Stimulated activated CD8-positive, alpha-beta memory T cell treated with anti-CD3 and anti-CD28 coated beads, Interleukin-15, amount 100 ng/mL, for 24 hours (primary cell): ENCODE data around the gene ZNF629.

Experiments used
- DNase-seq: peaks from one replicate; pipeline ENCODE4 v3.0.0-alpha.2; 2020; ENCODE audit warnings: low read depth

ZNF629 gene

DNA sequence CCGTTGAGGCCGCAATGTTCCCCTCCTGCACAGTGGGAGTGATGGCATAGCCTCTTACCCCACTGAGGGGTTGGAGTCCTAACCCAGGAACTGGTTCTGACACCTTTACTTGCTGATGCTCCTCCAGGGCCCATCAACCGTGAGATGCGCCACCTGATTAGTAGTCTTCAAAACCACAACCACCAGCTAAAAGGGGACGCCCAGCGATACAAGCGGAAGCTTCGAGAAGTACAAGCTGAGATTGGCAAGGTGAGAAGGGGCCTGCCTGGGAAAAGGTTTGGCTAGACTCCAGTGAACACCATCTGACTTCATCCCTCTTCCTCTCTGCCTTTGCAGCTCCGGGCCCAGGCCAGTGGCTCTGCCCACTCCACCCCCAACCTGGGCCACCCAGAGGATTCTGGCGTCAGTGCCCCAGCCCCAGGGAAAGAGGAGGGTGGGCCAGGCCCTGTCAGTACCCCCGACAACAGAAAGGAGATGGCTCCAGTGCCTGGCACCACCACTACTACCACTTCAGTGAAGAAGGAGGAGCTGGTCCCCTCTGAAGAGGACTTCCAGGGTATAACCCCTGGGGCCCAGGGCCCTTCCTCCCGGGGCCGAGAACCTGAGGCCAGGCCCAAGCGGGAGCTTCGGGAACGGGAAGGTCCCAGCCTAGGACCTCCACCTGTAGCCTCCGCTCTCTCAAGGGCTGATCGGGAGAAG is 19.1 kb downstream of the ZNF629 start:
- no peak for DNase-seq

DNA sequence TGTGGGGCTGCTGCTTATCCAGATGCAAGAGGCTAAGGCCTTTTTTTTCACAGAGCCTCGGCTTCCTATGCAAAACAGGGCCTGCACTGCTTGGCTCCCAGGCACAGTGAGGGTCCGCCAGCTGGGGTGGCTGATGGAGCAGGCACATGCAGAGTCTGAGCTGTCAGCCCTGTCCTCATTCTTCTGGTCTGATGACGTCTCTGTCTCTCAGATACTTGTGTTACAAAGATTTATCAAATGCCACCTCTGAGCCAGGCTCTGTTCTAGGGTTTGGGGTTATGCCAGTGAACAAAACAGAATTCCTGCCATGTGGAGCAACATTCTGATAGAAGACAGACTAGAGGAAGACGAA is 20.1 kb downstream of the ZNF629 start:
- DNase-seq: no peak

DNA sequence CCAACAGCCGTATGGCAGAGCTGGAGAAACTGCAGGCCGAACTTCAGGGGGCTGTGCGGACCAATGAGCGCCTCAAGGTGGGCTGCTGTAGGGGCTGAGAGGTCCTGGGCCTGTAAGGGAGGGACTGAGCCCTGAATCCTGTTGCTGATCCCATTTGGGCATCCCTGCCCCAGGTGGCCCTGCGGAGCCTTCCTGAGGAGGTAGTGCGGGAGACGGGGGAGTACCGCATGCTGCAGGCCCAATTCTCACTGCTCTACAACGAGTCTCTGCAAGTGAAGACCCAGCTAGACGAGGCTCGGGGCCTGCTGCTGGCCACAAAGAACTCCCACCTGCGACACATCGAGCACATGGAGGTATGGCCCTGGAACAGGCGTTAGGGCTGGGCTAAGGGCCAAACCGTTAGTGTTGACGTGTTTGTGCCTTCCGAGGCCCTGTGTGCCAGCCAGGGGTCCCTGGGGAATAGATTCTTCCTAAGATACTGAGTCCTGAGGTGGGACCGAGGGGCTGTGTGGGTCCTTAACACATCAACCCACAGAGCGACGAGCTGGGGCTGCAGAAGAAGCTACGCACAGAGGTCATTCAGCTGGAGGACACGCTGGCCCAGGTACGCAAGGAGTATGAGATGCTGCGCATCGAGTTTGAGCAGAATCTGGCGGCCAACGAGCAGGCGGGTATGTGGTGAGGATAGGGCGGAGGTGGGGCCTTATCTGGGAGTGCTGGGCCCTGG is 20.6 kb downstream of the ZNF629 start:
- DNase-seq: no peak

DNA sequence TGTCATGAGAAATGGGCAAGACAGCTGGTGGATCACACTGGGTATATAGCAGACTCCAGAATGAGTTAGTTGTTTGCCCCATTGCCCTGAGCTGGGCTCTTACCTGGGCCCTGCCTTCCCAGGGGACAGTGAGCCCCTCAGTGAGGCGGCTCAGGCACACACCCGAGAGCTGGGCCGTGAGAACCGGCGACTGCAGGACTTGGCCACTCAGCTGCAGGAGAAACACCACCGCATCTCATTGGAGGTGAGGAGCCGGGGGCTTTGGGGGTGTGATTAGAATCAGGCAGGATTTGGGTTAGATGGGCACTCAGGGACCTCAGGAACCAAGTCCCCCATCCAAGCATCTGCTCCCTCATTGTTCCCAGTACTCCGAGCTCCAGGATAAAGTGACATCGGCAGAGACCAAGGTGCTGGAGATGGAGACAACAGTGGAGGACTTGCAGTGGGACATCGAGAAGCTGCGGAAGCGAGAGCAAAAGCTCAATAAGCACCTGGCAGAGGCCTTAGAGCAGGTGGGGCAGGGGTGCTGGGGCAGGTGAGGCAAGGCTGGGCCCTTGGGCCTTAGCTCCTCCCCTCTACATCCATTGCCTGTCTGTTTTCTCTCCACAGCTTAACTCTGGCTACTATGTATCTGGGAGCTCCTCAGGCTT is 22.1 kb downstream of the ZNF629 start:
- DNase-seq: no peak

DNA sequence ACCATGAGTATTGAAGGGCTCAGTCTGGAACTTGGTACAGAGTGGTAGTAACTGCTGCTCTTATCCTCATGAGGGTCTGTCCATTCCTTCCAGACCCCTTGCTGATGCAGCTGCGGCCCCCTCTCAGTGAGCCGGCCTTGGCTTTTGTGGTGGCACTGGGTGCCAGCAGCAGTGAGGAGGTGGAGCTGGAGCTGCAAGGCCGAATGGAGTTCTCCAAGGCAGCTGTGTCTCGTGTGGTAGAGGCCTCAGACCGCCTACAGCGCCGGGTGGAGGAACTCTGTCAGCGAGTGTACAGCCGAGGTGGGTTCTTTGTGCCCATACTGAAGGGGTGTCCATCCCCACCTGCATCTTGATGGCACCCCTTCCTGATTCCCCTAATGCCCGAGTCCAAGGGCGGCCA is 22.9 kb downstream of the ZNF629 start:
- DNase-seq: no peak

DNA sequence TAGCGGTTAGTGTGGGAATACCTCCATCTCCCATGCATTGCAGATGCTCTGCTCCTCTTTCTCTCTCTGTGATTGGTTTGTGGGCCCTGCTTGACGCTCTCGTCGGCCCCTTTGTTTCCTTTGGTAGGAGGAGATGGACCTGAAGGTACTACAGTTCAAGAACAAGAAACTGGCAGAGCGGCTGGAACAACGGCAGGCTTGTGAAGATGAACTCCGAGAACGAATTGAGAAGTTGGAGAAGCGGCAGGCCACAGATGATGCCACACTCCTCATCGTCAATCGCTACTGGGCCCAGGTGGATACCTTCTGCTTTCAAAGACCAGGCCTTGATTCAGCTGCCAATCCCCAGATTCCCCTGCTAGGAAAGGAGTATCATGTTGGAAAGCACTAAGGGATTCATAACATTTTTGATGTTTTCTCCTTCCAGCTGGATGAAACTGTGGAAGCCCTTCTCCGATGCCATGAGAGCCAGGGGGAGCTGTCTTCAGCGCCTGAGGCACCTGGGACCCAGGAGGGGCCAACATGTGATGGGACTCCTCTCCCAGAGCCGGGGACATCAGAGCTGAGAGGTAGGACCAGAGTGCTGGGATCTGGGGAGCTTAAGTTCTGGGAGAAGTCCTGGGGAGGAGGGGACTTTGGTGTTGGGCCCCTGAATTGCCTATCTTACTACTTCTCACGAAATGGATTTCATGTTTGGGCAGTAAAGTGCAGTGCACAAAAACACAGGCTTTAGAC is 23.8 kb downstream of the ZNF629 start:
- no peak for DNase-seq

DNA sequence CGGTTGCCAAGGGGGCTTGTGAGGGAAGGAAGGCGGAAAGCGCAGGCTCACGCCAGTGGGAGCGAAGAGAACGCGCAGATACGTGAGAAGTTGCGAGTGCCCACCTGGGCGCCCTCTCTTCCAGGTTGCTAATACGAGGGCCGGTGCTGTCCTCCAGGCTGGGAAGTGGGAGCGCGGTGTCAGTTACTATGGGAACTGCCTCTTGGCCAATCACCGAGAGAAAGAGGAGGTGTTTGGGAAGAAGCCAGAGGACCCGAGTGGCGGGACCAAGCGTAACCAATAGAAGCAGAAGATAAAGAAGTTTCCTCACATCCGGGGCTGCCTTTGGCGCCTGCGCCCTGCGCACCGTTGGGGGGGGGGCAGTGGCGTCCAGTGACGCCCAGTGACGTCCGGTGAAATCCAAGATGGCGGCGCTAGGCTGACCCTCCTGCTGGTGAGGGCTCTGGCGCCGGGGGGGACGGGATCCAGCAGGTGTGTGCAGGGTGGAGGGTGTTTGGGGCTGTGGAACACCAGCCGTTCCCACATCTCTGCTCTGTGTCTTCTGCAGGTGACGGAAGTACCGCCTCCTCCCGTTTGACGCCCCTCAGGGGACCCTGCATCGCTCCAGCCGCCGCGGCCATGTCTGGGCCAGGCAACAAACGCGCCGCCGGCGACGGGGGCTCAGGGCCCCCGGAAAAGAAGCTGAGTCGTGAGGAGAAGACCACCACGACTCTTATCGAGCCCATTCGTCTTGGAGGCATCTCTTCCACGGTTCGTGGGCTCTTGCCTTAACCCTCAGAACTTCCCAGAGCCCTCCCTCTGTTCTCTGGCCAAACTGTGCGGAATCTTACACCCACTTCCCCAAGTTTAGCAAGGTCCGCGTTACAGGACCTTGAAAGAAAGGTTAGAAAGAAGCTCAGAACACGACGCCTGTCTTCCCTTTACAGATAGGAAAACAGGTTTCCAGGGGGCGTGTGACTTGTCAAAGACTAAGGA is 24.8 kb downstream of the ZNF629 start, which contains the start of the genes CFAP119 and RNF40:
Gene CFAP119, minus strand, starts transcription at position 135 of the 975 bp plus-strand sequence. CDS start 314 bp downstream, outside the sequence.
Gene RNF40, plus strand, starts transcription at position 395 of the 975 bp plus-strand sequence. Its CDS starts 224 bp downstream, at position 619.
- DNase-seq: peak; percentile 71

DNA sequence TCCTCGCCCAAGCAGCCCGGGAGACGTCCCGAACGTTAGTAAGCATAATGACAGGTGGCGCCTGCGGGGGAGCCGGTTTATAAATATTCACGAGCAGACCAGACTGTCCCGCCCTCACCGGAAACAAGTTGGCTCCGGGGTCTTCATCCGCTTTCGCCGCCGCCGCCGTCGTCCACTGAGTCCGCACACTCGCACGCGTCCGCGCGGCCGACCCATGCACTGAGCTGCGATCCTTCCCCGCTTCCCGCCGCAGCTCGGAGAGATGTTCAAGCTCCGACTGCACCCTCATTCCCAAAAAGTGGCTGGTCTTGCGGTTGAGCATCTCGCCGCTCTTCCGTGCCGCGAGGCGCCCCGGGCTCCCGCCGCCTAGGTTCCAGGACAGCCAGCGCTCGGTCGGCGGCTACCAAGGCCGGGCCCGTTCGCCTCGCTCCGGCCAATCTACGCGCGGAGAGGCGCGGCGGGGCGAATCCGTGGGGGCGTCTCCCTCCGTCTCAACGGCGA is 25.5 kb downstream of the ZNF629 start:
- no peak for DNase-seq

DNA sequence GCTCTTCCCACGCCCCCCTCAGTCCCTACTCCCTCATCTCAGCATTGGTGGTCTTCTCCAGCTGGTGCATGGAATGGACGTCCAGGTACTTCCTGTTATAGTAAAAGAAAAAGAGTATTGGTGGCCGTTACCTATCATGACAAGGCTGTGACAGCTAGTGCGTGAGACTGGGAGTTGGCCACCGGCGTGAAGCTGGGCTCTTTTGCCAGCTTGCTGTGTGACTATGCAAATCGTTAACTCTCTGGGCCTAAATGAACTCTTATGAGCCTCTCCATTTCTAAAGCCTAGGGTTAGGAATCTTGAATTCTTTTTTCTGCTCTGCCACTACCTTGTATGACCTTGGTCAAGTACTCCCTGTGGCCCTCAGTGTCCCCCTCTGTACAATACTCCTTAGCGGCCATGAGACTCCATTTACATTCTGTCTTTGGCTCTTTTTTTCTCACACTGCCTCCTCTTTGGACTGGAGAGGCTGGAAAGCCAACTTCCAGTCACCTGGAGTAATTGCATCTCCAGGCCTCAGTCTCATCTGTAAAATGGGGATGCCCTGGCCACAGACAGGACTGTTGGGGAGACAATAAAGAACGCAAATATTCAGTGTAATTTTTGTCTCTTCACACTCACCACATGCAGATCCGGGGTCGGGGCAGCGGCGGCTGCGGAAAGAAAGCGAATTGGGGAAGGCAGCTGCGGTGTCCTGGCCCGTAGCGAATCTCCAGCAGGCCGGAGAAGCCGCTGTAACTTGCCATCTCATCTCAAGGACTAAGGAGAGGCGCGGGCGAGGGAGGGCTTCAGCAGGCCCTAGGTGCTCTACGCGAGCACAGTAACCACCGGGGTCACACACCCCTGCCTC is 26.2 kb downstream of the ZNF629 start:
- DNase-seq: no peak

DNA sequence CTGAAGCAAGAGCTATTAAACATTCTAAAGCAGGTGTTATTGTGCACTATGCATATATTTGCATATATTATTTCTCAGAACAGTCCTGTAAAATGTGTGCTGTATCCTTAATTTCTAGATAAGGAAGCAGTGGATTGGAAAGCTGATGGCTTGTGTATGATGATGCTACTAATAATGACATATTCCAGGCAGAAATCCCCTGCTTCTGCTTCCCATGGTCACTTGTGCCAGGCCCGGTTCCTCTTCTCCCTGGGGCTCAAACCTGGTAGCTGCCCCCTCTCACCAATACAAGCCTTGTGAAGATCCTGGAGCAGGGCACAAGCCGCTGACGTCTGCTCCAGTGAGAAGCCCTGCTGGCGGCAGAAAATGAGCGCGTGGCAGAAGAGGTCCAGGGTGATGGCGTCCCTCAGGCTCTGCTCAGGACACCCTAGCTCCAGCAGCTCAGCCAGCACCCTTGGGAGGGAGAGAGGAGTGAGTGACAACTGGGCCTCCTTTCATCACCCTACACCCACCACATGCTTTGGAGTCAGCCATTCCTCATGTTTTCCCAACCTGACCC is 26.9 kb downstream of the ZNF629 start:
- DNase-seq: no peak

DNA sequence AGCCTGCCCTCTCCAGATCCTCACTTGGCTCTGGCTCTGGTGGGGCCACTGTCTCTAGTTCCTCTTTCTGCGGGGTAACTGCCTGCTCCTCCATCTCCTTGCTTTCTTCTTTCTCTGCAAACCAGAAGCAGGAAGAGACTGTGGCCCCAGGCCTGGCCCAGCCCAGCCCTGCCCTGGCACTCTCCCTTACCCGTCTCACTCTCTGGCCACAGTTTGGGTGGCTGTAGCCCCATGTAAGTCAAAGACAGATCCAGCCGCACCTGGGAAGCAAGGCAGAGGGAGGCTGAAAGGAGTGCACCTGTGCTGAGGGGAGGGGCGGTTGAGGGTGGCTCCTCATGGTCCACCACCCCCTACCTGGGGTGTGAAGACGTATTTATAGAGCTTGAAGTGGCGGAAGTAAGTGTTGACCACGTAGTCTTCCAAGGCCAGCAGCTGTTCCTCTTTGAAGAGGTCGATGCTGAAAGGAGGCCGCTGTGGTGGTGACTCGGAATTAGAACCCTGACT is 28.0 kb downstream of the ZNF629 start:
- no peak for DNase-seq

DNA sequence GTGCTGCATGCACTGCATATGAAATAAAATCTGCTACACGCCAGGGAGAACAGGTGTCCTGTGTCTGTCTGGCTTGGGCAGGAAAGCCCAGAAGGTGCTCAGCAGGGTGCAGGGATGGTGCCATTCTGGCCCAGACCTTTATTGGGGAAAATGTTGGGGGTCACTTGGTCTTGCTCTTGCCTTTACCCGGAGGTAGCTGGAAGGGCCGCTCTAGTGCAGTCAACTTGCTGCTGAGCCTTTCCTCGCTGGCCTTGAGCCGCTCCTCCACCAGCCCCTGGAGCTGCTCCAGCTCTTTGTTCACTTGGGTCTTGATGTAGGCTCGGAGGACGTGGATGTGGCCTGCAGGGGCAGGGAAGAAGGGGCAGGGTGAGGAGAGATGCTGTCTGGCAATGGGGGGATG is 29.7 kb downstream of the ZNF629 start:
- no peak for DNase-seq

DNA sequence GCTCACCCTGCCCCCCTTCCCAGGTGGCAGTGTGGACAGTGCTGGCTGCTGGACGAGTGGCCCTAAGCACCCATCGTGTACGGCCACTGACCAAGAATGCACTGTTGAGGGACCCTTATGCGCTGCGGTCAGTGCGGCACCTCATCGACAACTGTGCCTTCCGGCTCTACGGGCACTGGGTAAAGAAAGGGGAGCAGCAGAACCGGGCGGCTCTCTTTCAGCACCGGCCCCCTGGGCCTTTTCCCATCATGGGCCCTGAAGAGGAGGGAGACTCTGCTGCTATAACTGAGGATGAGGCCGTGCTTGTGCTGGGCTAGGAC is 30.3 kb downstream of the ZNF629 start:
- no peak for DNase-seq

DNA sequence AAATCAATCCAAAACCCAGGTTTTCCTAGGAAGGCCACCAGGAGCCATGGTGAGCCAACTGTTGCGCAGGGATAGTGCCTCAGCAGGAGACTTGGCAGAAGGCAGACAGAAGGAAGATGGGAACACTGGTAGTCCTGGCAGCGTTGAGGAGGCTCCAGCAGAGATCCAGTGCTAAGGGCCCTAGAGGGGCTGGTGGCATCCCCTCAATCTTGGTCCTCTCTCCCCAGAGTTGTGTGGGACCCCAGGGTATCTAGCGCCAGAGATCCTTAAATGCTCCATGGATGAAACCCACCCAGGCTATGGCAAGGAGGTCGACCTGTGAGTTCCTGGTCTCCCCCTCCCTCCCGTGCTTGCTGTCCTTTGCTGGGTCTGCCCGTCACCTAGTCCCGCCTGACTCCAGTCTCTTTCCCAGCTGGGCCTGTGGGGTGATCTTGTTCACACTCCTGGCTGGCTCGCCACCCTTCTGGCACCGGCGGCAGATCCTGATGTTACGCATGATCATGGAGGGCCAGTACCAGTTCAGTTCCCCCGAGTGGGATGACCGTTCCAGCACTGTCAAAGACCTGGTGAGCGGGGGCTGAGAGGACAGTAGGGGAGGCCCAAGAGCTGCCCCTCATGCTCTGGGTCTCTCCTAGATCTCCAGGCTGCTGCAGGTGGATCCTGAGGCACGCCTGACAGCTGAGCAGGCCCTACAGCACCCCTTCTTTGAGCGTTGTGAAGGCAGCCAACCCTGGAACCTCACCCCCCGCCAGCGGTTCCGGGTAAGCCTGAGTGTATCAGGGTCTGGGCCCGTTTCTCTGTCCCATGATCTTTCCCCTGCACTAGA is 30.8 kb downstream of the ZNF629 start:
- DNase-seq: no peak

DNA sequence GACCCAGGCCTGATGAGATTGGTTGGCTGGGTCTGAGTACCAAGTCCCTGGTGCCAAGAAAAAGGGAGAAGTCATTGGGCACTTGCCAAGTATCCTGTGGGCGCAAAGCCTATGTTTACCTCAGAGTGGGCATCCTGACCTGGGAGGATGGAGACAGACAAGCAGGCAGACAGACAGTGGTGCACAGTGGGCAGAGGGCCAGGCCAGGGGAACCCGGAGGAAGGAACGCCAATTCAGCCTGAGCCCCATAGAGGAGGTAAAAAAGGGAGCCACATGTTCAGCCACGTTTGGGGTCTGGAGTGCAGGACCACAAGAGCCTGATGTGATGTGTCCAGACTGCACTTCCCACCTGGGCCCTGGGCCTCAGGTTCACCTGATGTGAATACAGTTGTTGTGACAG is 33.4 kb downstream of the ZNF629 start:
- no peak for DNase-seq

DNA sequence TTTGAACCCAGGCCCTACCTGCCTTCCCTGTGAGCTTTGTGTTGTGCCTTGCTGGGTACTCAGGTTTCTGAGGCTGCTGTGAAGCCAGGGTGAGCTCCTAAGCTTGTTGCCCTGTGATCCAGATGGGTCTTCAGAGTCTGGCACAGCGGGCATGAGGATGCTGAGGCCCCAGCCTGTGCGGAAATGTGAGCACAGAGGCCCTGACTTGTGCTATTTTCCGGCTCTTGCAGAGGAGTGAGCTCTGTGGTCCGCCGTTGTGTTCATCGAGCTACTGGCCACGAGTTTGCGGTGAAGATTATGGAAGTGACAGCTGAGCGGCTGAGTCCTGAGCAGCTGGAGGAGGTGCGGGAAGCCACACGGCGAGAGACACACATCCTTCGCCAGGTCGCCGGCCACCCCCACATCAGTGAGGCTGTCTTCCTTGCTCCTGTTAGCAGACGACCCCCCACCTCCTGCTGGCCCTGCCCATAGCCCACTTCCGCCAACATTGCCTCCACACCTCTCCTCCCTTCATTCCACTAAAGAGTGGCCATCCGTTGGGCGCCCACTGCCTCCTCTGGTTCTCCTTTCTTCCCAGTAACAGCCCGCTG is 36.0 kb downstream of the ZNF629 start:
- DNase-seq: no peak

DNA sequence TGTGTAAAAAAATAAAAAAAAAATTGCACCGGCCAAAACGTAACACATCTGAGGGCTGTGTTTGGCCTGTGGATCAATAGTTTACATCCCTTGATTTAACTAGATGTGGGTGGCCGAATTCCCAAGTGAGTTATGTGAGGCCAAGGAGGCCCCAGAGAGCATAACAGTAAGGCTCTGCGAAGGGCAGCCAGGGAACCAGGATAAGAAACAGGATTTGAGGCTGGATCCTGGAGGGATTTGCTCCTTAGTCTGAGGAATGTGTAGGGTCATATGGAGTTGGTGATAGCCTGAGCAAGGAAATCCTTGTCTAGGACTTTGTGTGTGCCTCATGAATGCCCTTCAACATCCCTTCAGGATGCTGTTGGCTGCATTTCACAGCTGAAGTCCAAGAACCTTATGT is 36.8 kb downstream of the ZNF629 start:
- DNase-seq: no peak
